Cardiac fibroblast (primary cell): ENCODE data around the gene NR6A1.
"Not testable (repeated sequence)": the region's sequence is repeated elsewhere in the genome, so short reads cannot be mapped to it uniquely, and the experiment has no call there.

Source experiments
- DNase-seq, 2 donors: peaks; one replicate each; pipeline versions ENCODE4 v3.0.0 to v3.0.0-alpha.2; 2010; ENCODE audit warnings: low read depth in 2 of 2
- H3K4me3 ChIP-seq, 2 donors: replicated peaks in 1 of 2; 1 replicate in 1 of 2; 2 replicates in 1 of 2; pipeline ENCODE4 v1.5.1; 2011; ENCODE audit warnings: low read depth in 2 of 2, low read length in 2 of 2, mild to moderate bottlenecking in 2 of 2, moderate library complexity in 1 of 2
- CTCF ChIP-seq: IDR thresholded peaks from one replicate; pipeline ENCODE4 v1.5.1; 2011; ENCODE audit warnings: low read depth, mild to moderate bottlenecking, low read length, inconsistent platforms

Gene NR6A1

DNA sequence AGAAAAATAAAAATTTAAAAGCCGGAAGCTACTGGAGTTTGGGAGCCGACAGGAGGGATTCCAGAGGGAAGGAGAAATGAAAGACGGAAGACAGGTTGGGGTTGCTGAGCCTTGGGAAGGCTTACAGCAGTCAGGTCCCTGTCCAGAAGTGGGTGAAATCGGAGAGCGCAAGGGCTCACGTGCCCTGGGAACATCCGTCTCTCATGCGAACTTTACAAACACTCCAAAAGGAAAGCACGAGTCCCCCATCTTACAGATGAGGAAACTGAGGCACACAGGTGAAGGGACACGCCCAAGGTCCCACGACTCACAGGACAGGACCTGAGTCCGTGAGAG is 5.5 kb upstream of the NR6A1 start:
- no peak for DNase-seq
- TF ChIP-seq CTCF = no peak
- H3K4me3 ChIP-seq = peak overlapping the region; percentile 39 to 48

- no peak overlapping the region for H3K4me3 ChIP-seq
- peak; percentile 81 to 84 for DNase-seq
- peak; percentile 76 for TF ChIP-seq CTCF
These were observed 3.2 kb upstream of the NR6A1 start for GRCh38 chr9:124774129-124774978.

- no peak for TF ChIP-seq CTCF
- DNase-seq = no peak
- no peak overlapping the region for H3K4me3 ChIP-seq
These were observed 2.5 kb upstream of the NR6A1 start for GRCh38 chr9:124773473-124774128.

GRCh38 chr9:124772877-124773276 is 1.8 kb upstream of the NR6A1 start:
- not testable (repeated sequence) for H3K4me3 ChIP-seq, DNase-seq

DNA sequence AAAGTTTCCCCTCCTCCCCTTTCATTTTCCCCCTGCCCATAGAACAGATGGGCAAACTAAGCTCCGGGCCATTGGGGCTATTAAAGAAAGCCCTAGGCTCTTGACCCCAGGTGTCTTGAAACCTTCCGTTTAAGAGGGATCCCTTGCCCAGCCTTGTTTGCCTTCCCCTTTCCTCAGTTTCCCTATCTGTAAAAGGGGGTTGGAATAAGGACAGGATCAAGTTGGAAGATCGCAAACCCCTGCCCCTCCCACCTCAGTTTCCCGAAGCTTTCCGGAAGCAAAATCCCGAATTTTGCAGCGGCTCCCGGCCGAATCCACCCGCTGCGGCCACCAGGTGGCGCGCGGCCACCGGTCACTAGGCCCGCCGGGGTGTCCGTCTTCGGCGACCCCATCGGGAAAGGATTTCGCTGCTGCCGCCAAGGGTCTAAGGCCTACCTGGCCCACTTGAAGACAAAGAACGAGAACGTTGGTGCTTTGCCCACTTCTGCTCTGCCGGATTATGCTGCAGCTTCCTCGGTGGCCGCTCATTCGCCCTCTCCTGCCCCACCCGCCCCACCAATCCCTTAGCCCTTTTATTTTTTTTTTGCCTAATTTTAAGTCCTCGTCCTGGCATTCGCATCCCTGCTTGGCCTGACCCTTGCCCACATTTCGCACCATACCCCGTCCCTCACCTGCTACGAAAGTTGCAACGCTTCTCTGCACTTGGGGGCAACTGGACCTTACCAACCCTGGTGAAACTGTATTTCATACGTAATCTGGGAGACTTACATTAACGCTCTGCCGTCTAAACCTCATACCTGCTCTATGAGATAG is 962 bp upstream of the NR6A1 start:
- DNase-seq = peak; percentile 72 to 85
- peak overlapping the region; percentile 51 to 53 for H3K4me3 ChIP-seq
- TF ChIP-seq CTCF = peak; percentile 95

- DNase-seq = no peak
- no peak for TF ChIP-seq CTCF
- H3K4me3 ChIP-seq = peak overlapping the region; percentile 71 to 72
These were observed 621 bp downstream of the NR6A1 start for GRCh38 chr9:124770359-124771020.
